GM10266 (cell line): ENCODE data around the gene ADGRG2.

Source experiments
- DNase-seq: peaks from one replicate; pipeline ENCODE4 v3.0.0; 2012; ENCODE audit errors: extremely low spot score
- TF ChIP-seq, protein P1 (sequence below): IDR thresholded peaks from 2 replicates; pipeline ENCODE4 v1.5.1; 2012; ENCODE audit warnings: mild to moderate bottlenecking, low read depth; ENCODE audit not compliant: control insufficient read depth, insufficient read depth; ENCODE audit errors: missing control alignments

Gene ADGRG2

DNA sequence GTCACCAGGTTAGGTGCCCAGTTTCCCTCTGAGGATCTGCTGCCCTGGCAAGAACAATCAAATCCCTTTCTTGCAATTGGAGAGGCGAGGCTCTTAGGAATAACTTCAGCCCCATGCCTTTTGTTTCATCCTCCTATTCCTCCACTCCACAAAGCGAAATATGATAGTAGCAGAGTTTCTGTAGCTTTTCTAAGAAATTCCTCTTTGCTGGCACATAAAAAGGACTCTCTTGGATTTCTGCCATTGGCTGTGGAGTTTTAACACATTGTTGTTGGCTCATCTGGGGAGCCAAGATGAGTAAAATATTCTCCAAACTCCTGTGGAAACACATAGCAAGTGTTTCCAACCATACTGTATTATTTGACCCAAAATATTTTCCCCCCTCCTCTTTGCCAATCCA lies 11.0 kb upstream of the ADGRG2 start:
- no peak for DNase-seq
- TF ChIP-seq, protein P1, sequence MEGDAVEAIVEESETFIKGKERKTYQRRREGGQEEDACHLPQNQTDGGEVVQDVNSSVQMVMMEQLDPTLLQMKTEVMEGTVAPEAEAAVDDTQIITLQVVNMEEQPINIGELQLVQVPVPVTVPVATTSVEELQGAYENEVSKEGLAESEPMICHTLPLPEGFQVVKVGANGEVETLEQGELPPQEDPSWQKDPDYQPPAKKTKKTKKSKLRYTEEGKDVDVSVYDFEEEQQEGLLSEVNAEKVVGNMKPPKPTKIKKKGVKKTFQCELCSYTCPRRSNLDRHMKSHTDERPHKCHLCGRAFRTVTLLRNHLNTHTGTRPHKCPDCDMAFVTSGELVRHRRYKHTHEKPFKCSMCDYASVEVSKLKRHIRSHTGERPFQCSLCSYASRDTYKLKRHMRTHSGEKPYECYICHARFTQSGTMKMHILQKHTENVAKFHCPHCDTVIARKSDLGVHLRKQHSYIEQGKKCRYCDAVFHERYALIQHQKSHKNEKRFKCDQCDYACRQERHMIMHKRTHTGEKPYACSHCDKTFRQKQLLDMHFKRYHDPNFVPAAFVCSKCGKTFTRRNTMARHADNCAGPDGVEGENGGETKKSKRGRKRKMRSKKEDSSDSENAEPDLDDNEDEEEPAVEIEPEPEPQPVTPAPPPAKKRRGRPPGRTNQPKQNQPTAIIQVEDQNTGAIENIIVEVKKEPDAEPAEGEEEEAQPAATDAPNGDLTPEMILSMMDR, result no peak

DNA sequence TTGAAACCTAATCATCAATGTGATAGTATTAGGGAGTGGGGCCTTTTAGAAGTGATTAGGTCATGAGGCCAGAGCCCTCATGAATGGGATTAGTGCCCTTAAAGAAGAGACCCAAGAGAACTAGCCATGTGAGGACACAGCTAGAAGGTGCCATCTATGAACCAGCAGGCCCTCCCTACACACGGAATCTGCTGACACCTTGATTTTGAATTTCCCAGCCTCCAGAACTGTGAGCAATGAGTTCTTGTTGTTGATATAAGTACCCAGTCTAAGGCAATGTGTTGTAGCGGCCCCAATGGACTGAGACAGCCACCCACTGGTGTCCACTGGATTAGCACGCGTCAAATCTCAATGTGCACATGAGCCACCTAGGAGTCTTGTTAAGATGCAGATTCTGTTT lies 8.4 kb upstream of the ADGRG2 start:
- DNase-seq, result no peak
- TF ChIP-seq, protein P1, result no peak

DNA sequence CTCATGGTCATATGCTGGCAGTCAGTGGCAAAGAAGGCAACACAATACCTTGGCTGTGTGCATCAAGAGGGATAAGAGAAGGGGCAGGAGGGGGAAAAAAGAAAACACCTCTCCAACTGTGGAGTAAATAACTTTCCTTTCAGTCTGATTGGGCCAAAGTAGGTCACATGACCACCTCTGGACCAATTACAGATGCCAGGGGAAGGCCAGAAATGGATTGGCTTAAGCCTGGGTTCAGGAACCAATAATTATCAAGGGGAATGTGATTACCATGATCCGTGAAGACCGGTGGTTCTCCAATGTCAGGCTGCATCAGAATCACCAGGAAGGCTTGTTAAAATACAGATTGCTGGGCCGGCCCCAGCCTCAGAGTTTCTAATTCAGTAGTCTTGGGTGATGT lies 7.4 kb upstream of the ADGRG2 start:
- TF ChIP-seq, protein P1, result no peak
- no peak for DNase-seq

DNA sequence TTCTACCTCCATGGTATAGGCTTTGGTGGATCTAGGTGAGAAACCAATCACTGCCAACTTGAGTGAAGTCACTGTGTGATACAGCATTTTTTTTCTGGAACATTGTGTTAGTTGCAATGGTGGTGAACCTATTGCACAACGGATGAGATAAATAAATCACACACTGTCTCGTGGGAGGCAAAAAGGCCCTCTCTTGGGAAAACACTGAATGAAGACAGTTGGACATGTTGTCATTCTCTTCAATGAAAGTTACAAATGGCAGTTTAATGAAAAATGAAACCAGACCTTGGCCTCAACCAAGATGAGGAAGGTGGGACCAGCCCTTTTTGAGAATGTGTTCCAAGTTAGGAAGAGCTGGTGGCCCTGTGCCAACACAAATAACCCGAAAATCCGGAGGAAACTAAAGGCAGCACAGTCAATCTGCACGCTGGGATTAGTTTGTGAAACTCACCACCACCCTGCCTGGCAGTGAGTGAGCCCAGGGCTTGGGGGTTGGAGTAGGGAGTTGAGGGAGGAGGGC lies 5.4 kb upstream of the ADGRG2 start:
- DNase-seq, result no peak
- TF ChIP-seq, protein P1, result no peak

DNA sequence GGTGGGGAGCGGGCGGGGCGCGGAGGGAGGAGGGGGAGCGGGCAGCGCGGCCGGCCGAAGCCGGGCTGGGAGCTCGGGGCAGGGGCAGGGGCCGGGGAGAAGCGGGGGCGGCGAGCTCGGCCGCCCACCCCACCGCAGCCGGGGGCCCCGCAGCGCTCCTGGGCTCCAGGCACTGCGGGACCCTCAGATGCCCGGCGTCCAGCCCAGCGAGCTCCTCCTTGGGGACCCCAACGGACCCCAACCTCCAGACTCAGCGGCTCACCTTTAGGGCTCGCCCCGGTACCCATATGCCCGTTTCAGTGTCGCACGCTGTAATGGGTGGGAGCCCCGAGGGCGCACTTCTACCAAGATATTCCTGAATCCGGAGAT lies 357 bp upstream of the ADGRG2 start:
- TF ChIP-seq, protein P1, result no peak
- no peak for DNase-seq

DNA sequence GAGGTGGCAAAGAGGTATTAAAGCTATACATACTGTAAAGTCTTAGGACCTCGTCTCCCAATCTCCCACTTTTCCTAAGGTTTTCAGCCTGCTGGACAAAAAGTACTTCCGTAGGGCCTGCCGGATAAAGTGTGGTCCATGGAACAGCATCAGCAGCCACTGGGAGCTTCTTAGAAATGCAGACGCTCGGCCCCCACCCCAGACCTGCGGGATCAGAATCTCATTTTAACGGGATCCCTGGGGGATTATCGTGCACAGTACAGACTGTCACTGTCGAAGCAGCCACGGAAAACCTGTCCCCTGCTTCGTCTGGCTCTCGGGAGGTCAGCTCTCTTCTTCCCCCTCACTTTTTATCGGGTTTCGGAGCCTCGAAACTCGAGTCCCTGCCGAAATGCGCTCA lies 802 bp downstream of the ADGRG2 start:
- no peak for DNase-seq
- TF ChIP-seq, protein P1, result no peak

DNA sequence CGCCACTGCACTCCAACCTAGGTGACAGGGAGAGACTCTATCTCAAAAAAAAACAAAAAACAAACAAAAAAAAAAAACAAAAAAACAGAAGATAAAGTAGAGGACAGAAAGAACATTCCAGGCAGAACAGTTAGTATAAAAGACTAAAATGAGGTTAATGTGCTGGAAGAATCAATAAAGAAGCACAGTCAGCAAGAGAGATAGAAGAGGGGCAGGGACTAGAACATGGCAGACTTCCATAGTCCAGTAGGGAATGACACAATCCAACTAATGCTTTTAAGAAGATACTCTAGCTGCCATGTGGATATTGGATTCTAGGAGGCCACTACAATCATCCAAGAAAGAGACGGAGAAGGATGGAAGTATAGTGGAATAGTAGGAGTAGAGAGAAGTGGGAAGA lies 11.6 kb downstream of the ADGRG2 start:
- TF ChIP-seq, protein P1, result no peak
- DNase-seq, result no peak
